ENCODE data around the gene INPP4B. TPM values are rescaled to one million over a fixed set of nuclear protein-coding genes. Genes with fewer than 3 reads are reported as not detected.

INPP4B gene
- total and polyA plus RNA-seq, 2 donors (not counting 1 experiment from before 2014, with no cell fraction given): 0.03 TPM; not detected in 1

GRCh38 chr4:142329313-142329712 lies 516.8 kb downstream of the INPP4B start:
- POLR2A ChIA-PET: no interaction called here

GRCh38 chr4:142326181-142326580 lies 519.9 kb downstream of the INPP4B start:
- Mint-ChIP-seq H3K9me3 (ENCODE audit: insufficient read depth) (no peaks in the 10 kb centered on the region), H3K4me1 (no peaks in the 10 kb centered on the region), H3K27ac (no peak overlapping the region), H3K4me3 (no peak overlapping the region), H3K27me3 (no peaks in the 10 kb centered on the region)
- H3K27ac ChIP-seq (ENCODE audit: low read length in 2 of 2): no peak overlapping the region
- H3K27me3 ChIP-seq (replicated peaks in 1 of 4; ENCODE audit: control extremely low read depth in 1 of 4, control insufficient read depth in 3 of 4, insufficient read depth in 4 of 4, low read length in 3 of 4): no peaks in the 10 kb centered on the region
- ATAC-seq (ENCODE audit: low read depth) (no peak), DNase-seq (no peak)
- no peak overlapping the region for H3K4me2 ChIP-seq (replicated peaks; ENCODE audit: low read depth, low read length, poor library complexity, severe bottlenecking)
- intact Hi-C loops (cut with micrococcal nuclease): no loop called here
- no peaks in the 10 kb centered on the region for H3K79me2 ChIP-seq (ENCODE audit: control insufficient read depth, insufficient read depth, low read length)
- H3K4me3 ChIP-seq (ENCODE audit: control extremely low read depth in 1 of 5, extremely low read depth in 1 of 5, insufficient read depth in 1 of 5, low read depth in 2 of 5, low read length in 4 of 5): no peak overlapping the region
- H4K20me1 ChIP-seq (ENCODE audit: control insufficient read depth, insufficient read depth, low read length, poor library complexity, severe bottlenecking): no peaks in the 10 kb centered on the region
- no peak for TF ChIP-seq EZH2 (IDR thresholded peaks at IDR 0.05; ENCODE audit: borderline replicate concordance, insufficient read depth, low read depth, low read length, poor library complexity, severe bottlenecking)
- TF ChIP-seq CTCF (IDR thresholded peaks at IDR 0.05): no peak
- H3K9ac ChIP-seq (ENCODE audit: low read length): no peak overlapping the region
- ChIA-PET CTCF (interaction anchor here (0.8 kb wide), 1 partner anchor 29 kb away, joined by 3 read pairs; no protein-coding TSS in a partner anchor), POLR2A (no interaction called here)
- no peaks in the 10 kb centered on the region for H3K9me3 ChIP-seq (ENCODE audit: control extremely low read depth in 1 of 3, control insufficient read depth in 2 of 3, insufficient read depth in 1 of 3, low read length in 2 of 3)
- WGBS (ENCODE audit: insufficient coverage): 86% methylated on average over 1 of the region's 4 CpGs
- H3K4me1 ChIP-seq (ENCODE audit: control insufficient read depth in 2 of 2, insufficient read depth in 2 of 2, low read length in 2 of 2): no peaks in the 10 kb centered on the region
- H3K36me3 ChIP-seq (replicated peaks in 1 of 2; ENCODE audit: control extremely low read depth in 1 of 2, control insufficient read depth in 1 of 2, extremely low read depth in 1 of 2, insufficient read depth in 2 of 2, low read length in 1 of 2): no peaks in the 10 kb centered on the region
- no peak overlapping the region for H2AFZ ChIP-seq (ENCODE audit: insufficient read depth, low read depth, low read length, poor library complexity, severe bottlenecking)

More at GRCh38 chr4:142329313-142329712, 516.8 kb downstream of the INPP4B start:
- Histone ChIP-seq H3K9me3 (ENCODE audit: control extremely low read depth in 1 of 3, control insufficient read depth in 2 of 3, insufficient read depth in 1 of 3, low read length in 2 of 3) (no peaks in the 10 kb centered on the region), H2AFZ (ENCODE audit: insufficient read depth, low read depth, low read length, poor library complexity, severe bottlenecking) (no peak overlapping the region), H4K20me1 (ENCODE audit: control insufficient read depth, insufficient read depth, low read length, poor library complexity, severe bottlenecking) (no peaks in the 10 kb centered on the region), H3K36me3 (replicated peaks in 1 of 2; ENCODE audit: control extremely low read depth in 1 of 2, control insufficient read depth in 1 of 2, extremely low read depth in 1 of 2, insufficient read depth in 2 of 2, low read length in 1 of 2) (no peaks in the 10 kb centered on the region), H3K27me3 (replicated peaks in 1 of 4; ENCODE audit: control extremely low read depth in 1 of 4, control insufficient read depth in 3 of 4, insufficient read depth in 4 of 4, low read length in 3 of 4) (no peaks in the 10 kb centered on the region), H3K4me2 (replicated peaks; ENCODE audit: low read depth, low read length, poor library complexity, severe bottlenecking) (no peak overlapping the region), H3K79me2 (ENCODE audit: control insufficient read depth, insufficient read depth, low read length) (no peaks in the 10 kb centered on the region), H3K27ac (ENCODE audit: low read length in 2 of 2) (no peak overlapping the region), H3K9ac (ENCODE audit: low read length) (no peak overlapping the region), H3K4me3 (ENCODE audit: control extremely low read depth in 1 of 5, extremely low read depth in 1 of 5, insufficient read depth in 1 of 5, low read depth in 2 of 5, low read length in 4 of 5) (no peak overlapping the region), H3K4me1 (ENCODE audit: control insufficient read depth in 2 of 2, insufficient read depth in 2 of 2, low read length in 2 of 2) (no peaks in the 10 kb centered on the region)
- no peaks in the 10 kb centered on the region for H3K27me3 Mint-ChIP-seq
- DNase-seq (no peak), ATAC-seq (ENCODE audit: low read depth) (no peak)
- no peaks in the 10 kb centered on the region for H3K9me3 Mint-ChIP-seq (ENCODE audit: insufficient read depth)
- CTCF ChIA-PET: no interaction called here
- no peak overlapping the region for H3K4me3 Mint-ChIP-seq
- no peak overlapping the region for H3K27ac Mint-ChIP-seq
- no CpG with 5 or more reads among the region's 1 CpG for WGBS (ENCODE audit: insufficient coverage)
- intact Hi-C loops (cut with micrococcal nuclease): no loop called here
- H3K4me1 Mint-ChIP-seq: no peaks in the 10 kb centered on the region
- TF ChIP-seq EZH2 (IDR thresholded peaks at IDR 0.05; ENCODE audit: borderline replicate concordance, insufficient read depth, low read depth, low read length, poor library complexity, severe bottlenecking) (no peak), CTCF (IDR thresholded peaks at IDR 0.05) (no peak)

Measured in B cell (primary cell).